ENCODE results near the gene POLR3H.

DNA sequence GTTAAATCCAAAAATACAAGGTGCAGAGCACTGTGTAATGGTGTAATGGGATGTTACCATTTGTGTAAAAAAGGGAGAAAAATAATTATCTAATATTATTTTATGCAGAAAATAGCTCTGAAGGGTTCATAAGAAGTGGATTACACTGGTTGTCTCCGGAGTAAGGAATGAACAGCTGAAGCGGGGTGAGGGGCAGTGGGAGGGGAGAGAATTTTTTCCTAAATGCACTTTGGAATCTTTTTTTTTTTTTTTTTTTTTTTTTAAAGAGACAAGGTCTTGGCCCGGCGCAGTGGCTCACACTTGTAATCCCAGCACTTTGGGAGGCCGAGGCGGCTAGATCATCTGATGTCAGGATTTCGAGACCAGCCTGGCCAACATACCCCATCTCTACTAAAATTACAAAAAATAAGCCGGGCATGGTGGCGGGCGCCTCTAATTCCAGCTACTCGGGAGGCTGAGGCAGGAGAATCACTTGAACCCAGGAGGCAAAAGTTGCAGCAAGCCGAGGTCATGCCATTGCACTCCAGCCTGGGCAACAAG is 6.8 kb upstream of the POLR3H start:
- TF ChIP-seq POLR2A (IDR thresholded peaks at IDR 0.05) (no peak), POLR2AphosphoS5 (IDR thresholded peaks at IDR 0.05) (no peak), EP300 (IDR thresholded peaks at IDR 0.05) (no peak)

All from gastroesophageal sphincter (tissue), 2 donors.